ACC112 (cell line): ENCODE data around the gene RNU1-2.
A peak's percentile ranks its signal among the peaks of the same experiment; 100 is the strongest.
"Not testable (repeated sequence)": the region's sequence is repeated elsewhere in the genome, so short reads cannot be mapped to it uniquely, and the experiment has no call there.

Experiments used
- H2AFZ ChIP-seq: fragments of 200-600 bp; sonication (generic); one replicate; pipeline ENCODE4 v1.6.0; 2017; ENCODE audit warnings: antibody characterized with exemption, low read length; ENCODE audit not compliant: unreplicated experiment
- H3K27ac ChIP-seq: fragments of 200-600 bp; sonication (generic); 2 replicates; pipeline ENCODE4 v1.5.1; 2014; ENCODE audit warnings: low read depth, mild to moderate bottlenecking, antibody characterized with exemption, low read length, moderate library complexity
- H3K27me3 ChIP-seq: fragments of 200-600 bp; sonication (generic); 2 replicates; pipeline ENCODE4 v1.6.1; 2014; ENCODE audit warnings: mild to moderate bottlenecking, antibody characterized with exemption, low read length, moderate library complexity, mixed read lengths; ENCODE audit not compliant: insufficient read depth
- H3K36me3 ChIP-seq: fragments of 200-600 bp; sonication (generic); 2 replicates; pipeline ENCODE4 v1.6.1; 2016; ENCODE audit warnings: mild to moderate bottlenecking, antibody characterized with exemption, low read length, moderate library complexity, mixed read lengths; ENCODE audit not compliant: insufficient read depth
- H3K4me1 ChIP-seq: fragments of 200-600 bp; sonication (generic); one replicate; pipeline ENCODE4 v1.6.1; 2016; ENCODE audit warnings: low read length, mixed read lengths; ENCODE audit not compliant: insufficient read depth, unreplicated experiment, control insufficient read depth
- H3K4me3 ChIP-seq: fragments of 200-600 bp; sonication (generic); 2 replicates; pipeline ENCODE4 v1.5.1; 2014; ENCODE audit warnings: mild to moderate bottlenecking, low read depth, low read length
- H3K79me2 ChIP-seq: fragments of 200-600 bp; sonication (generic); one replicate; pipeline ENCODE4 v1.6.0; 2016; ENCODE audit warnings: low read length; ENCODE audit not compliant: control insufficient read depth, unreplicated experiment, insufficient read depth

Gene RNU1-2

GRCh38 chr1:16895598-16896315, at the start of gene RNU1-2:
TSS of gene RNU1-2 (plus strand) at chr1:16895980.
- Histone ChIP-seq H3K27ac (peak within 1 kb of the TSS; percentile 96), H2AFZ (peak within 1 kb of the TSS; percentile 95), H3K4me3 (peak within 1 kb of the TSS; percentile 76)
- H3K4me1 ChIP-seq, H3K79me2 ChIP-seq, H3K27me3 ChIP-seq, H3K36me3 ChIP-seq: not testable (repeated sequence)

GRCh38 chr1:16856201-16856600, 39.6 kb upstream of the RNU1-2 start:
- H3K4me1 ChIP-seq, H3K79me2 ChIP-seq, H2AFZ ChIP-seq, H3K36me3 ChIP-seq, H3K27ac ChIP-seq, H3K27me3 ChIP-seq, H3K4me3 ChIP-seq: not testable (repeated sequence)

GRCh38 chr1:16859167-16860041, 36.4 kb upstream of the RNU1-2 start:
- not testable (repeated sequence) for H3K27ac ChIP-seq, H3K27me3 ChIP-seq, H3K4me3 ChIP-seq, H2AFZ ChIP-seq, H3K4me1 ChIP-seq, H3K79me2 ChIP-seq, H3K36me3 ChIP-seq

- H3K27me3 ChIP-seq, H3K4me3 ChIP-seq, H3K4me1 ChIP-seq, H3K36me3 ChIP-seq, H2AFZ ChIP-seq, H3K27ac ChIP-seq, H3K79me2 ChIP-seq: not testable (repeated sequence)
Observed at GRCh38 chr1:16860048-16860447, 35.7 kb upstream of the RNU1-2 start.

- not testable (repeated sequence) for H2AFZ ChIP-seq, H3K27me3 ChIP-seq
Observed at GRCh38 chr1:16861832-16862245, 33.9 kb upstream of the RNU1-2 start.

GRCh38 chr1:16862415-16862814, 33.4 kb upstream of the RNU1-2 start:
- H3K27me3 ChIP-seq, H3K27ac ChIP-seq, H3K36me3 ChIP-seq, H3K4me3 ChIP-seq, H3K4me1 ChIP-seq, H3K79me2 ChIP-seq, H2AFZ ChIP-seq: not testable (repeated sequence)

More at GRCh38 chr1:16861832-16862245, 33.9 kb upstream of the RNU1-2 start:
- H3K4me3 ChIP-seq, H3K27ac ChIP-seq, H3K36me3 ChIP-seq, H3K4me1 ChIP-seq, H3K79me2 ChIP-seq: not testable (repeated sequence)

- H3K79me2 ChIP-seq, H3K27me3 ChIP-seq, H3K36me3 ChIP-seq, H2AFZ ChIP-seq, H3K4me1 ChIP-seq, H3K4me3 ChIP-seq, H3K27ac ChIP-seq: not testable (repeated sequence)
Observed at GRCh38 chr1:16863024-16863423, 32.8 kb upstream of the RNU1-2 start.

- not testable (repeated sequence) for H3K27ac ChIP-seq, H3K79me2 ChIP-seq, H3K4me1 ChIP-seq, H3K27me3 ChIP-seq, H3K36me3 ChIP-seq, H3K4me3 ChIP-seq, H2AFZ ChIP-seq
Observed at GRCh38 chr1:16866926-16867707, 28.7 kb upstream of the RNU1-2 start.

GRCh38 chr1:16868787-16869186, 27.0 kb upstream of the RNU1-2 start:
- not testable (repeated sequence) for H3K36me3 ChIP-seq, H2AFZ ChIP-seq, H3K27me3 ChIP-seq, H3K4me1 ChIP-seq, H3K79me2 ChIP-seq, H3K27ac ChIP-seq, H3K4me3 ChIP-seq

- H3K4me3 ChIP-seq, H2AFZ ChIP-seq, H3K27ac ChIP-seq, H3K36me3 ChIP-seq, H3K79me2 ChIP-seq, H3K4me1 ChIP-seq, H3K27me3 ChIP-seq: not testable (repeated sequence)
Observed at GRCh38 chr1:16869996-16870395, 25.8 kb upstream of the RNU1-2 start.
